ENCODE data around the gene PPM1B. TPM values are rescaled to one million over a fixed set of nuclear protein-coding genes. Genes with fewer than 3 reads are reported as not detected.

PPM1B gene
- total and polyA plus RNA-seq, 2 of the 4 experiments (the other 2 are of a cell fraction) = 13.4 to 14.7 TPM

- peak overlapping the region; percentile 59 for H3K9ac ChIP-seq (ENCODE audit: low read depth, low read length)
- dilution Hi-C loops (cut with HindIII; ENCODE audit: low sequenced_read_pairs, unreplicated experiment) (no loop called here), intact Hi-C loops (cut with micrococcal nuclease) (loop anchor here (2.0 kb wide), 1 partner anchor 65 kb away; no protein-coding TSS in a partner anchor), in situ Hi-C loops (cut with MboI; ENCODE audit: low sequenced_read_pairs) (no loop called here)
- peaks cover 4 to 30% of the 10 kb centered on the region in 2 experiments; a peak in 2 of 4 replicates for H3K79me1 ChIP-seq (ENCODE audit: low read depth in 1 of 2, low read length in 2 of 2)
- H3K18ac ChIP-seq (ENCODE audit: low read depth, low read length) = peak overlapping the region; percentile 2
- H3K14ac ChIP-seq (replicated peaks; ENCODE audit: low read depth, low read length) = peak overlapping the region; percentile 56
- peaks cover 31% of the 10 kb centered on the region for H4K20me1 ChIP-seq (ENCODE audit: insufficient read depth, low read length)
- peak overlapping the region; percentile 83 for H3K27ac ChIP-seq (ENCODE audit: insufficient read depth, low read length)
- H3K9me1 ChIP-seq (ENCODE audit: insufficient read depth, low read length) = peaks cover 3% of the 10 kb centered on the region; the same call in 1 of the 2 replicates
- peak overlapping the region; percentile 97 for H3K23ac ChIP-seq (ENCODE audit: low read depth, low read length)
- H2BK15ac ChIP-seq (ENCODE audit: low read depth, low read length) = no peak overlapping the region
- ChIA-PET POLR2A (ENCODE audit: unreplicated experiment) (no interaction called here), CTCF (interaction anchor here (1.0 to 1.2 kb wide), 2 partner anchors 12 to 75 kb away, joined by 3 to 11 read pairs; no protein-coding TSS in a partner anchor)
- no peak overlapping the region for H2BK20ac ChIP-seq (ENCODE audit: low read depth, low read length)
- peak overlapping the region; percentile 94 for H2AFZ ChIP-seq (replicated peaks; ENCODE audit: low read length, poor library complexity)
- H4K5ac ChIP-seq (ENCODE audit: low read depth, low read length) = peak overlapping the region; percentile 3; the same call in 1 of the 2 replicates
- 0% methylated on average over 10 of the region's 54 CpGs; no CpG with 5 or more reads in 1 of the 2 experiments for WGBS, 2 experiments (ENCODE audit: extremely low coverage in 2 of 2, insufficient read length in 1 of 2)
- H3K4ac ChIP-seq (ENCODE audit: low read depth, low read length) = peak overlapping the region; percentile 26
- no peaks in the 10 kb centered on the region for H3K36me3 ChIP-seq (ENCODE audit: control insufficient read depth, insufficient read depth, low read length)
- peak overlapping the region; percentile 86 for H2AK9ac ChIP-seq (replicated peaks; ENCODE audit: low read depth, low read length, poor library complexity)
- H3K4me3 ChIP-seq (ENCODE audit: insufficient read depth, low read depth, low read length) = peak overlapping the region; percentile 85
- no peak overlapping the region for H4K91ac ChIP-seq (ENCODE audit: insufficient read depth, low read depth, low read length)
- H2BK120ac ChIP-seq (ENCODE audit: low read depth, low read length) = peak overlapping the region; percentile 17
- peak overlapping the region in 1 of 2 experiments; percentile 2; a peak in 1 of 4 replicates for H4K8ac ChIP-seq (ENCODE audit: low read depth in 2 of 2, low read length in 2 of 2)
- no peaks in the 10 kb centered on the region for H3K27me3 ChIP-seq (ENCODE audit: control insufficient read depth, insufficient read depth, low read length)
- H3K4me1 ChIP-seq (ENCODE audit: control insufficient read depth, insufficient read depth, low read length) = peaks cover 4% of the 10 kb centered on the region; the same call in 1 of the 2 replicates
- DNase-seq (peak; percentile 37), ATAC-seq (ENCODE audit: low read depth) (no peak; the same call in 1 of the 2 replicates)
- peak overlapping the region; percentile 5; the same call in 1 of the 2 replicates for H2AK5ac ChIP-seq (ENCODE audit: low read depth, low read length)
- peak overlapping the region; percentile 74 for H2BK5ac ChIP-seq (ENCODE audit: low read depth, low read length, poor library complexity, severe bottlenecking)
- H3K56ac ChIP-seq (ENCODE audit: extremely low read depth, insufficient read depth, low read length) = peak overlapping the region; percentile 7
- no peaks in the 10 kb centered on the region for H3K9me3 ChIP-seq (ENCODE audit: control insufficient read depth, insufficient read depth, low read length)
- H3K4me2 ChIP-seq (ENCODE audit: low read depth, low read length) = peak overlapping the region; percentile 82
- BruUV-seq (replicated peaks) = no TSS peak
- TF ChIP-seq SMC3 (IDR thresholded peaks at IDR 0.05; ENCODE audit: low read depth, low read length) = no peak
- no peak for TF ChIP-seq ELK1 (IDR thresholded peaks at IDR 0.05; ENCODE audit: borderline replicate concordance, low read depth, low read length)
- TF ChIP-seq MAZ (IDR thresholded peaks at IDR 0.05; ENCODE audit: borderline replicate concordance, low read depth, low read length) = no peak
- TF ChIP-seq RCOR1 (IDR thresholded peaks at IDR 0.05; ENCODE audit: insufficient replicate concordance, low read length) = no peak
- TF ChIP-seq BHLHE40 (IDR thresholded peaks at IDR 0.05; ENCODE audit: low read depth, low read length) = no peak
- no peak for TF ChIP-seq CEBPB (IDR thresholded peaks at IDR 0.05; ENCODE audit: low read depth, low read length)
- no peak for TF ChIP-seq RAD21 (IDR thresholded peaks at IDR 0.05; ENCODE audit: low read length)
- no peak for TF ChIP-seq USF2 (IDR thresholded peaks at IDR 0.05; ENCODE audit: low read depth, low read length)
- TF ChIP-seq NFE2L2 (IDR thresholded peaks at IDR 0.05; ENCODE audit: low read depth, low read length) = no peak
- no peak for TF ChIP-seq CTCF (conservative IDR thresholded peaks at IDR 0.05; ENCODE audit: low read depth, low read length)
- TF ChIP-seq POLR2A (IDR thresholded peaks at IDR 0.05; ENCODE audit: low read depth, low read length) = no peak
- TF ChIP-seq CHD1 (IDR thresholded peaks at IDR 0.05; ENCODE audit: low read depth, low read length) = no peak
- TF ChIP-seq RFX5 (IDR thresholded peaks at IDR 0.05; ENCODE audit: low read depth, low read length) = no peak
- no peak; the same call in 1 of the 2 replicates for TF ChIP-seq MXI1 (IDR thresholded peaks at IDR 0.05; ENCODE audit: borderline replicate concordance, low read depth, low read length)
These were observed 652 bp downstream of the PPM1B start for GRCh38 chr2:44169155-44169898.

Measured in IMR-90 (cell line).